Measurements from ENCODE around the gene TMPRSS3. TPM values are rescaled to one million over a fixed set of nuclear protein-coding genes. Genes with fewer than 3 reads are reported as not detected.

The TMPRSS3 gene
- total RNA-seq, 1 experiment from 2014 or later, result 4.3 TPM

- Histone ChIP-seq H3K27me3 (ENCODE audit: insufficient read depth, low read depth) (no peaks in the 10 kb centered on the region), H3K4me3 (no peak overlapping the region), H3K27ac (no peak overlapping the region), H3F3A (ENCODE audit: insufficient read depth, low read depth) (no peaks in the 10 kb centered on the region), H2AFZ (no peak overlapping the region), H3K4me2 (no peak overlapping the region), H3K9me3 (ENCODE audit: insufficient read depth, low read depth) (no peaks in the 10 kb centered on the region), H3K9me2 (ENCODE audit: insufficient read depth) (no peaks in the 10 kb centered on the region), H3K79me2 (ENCODE audit: low read depth) (no peaks in the 10 kb centered on the region), H4K20me1 (ENCODE audit: insufficient read depth) (no peaks in the 10 kb centered on the region), H3K36me3 (ENCODE audit: low read depth) (no peaks in the 10 kb centered on the region), H3K4me1 (replicated peaks; ENCODE audit: insufficient read depth) (no peaks in the 10 kb centered on the region)
- ChIA-PET POLR2A (ENCODE audit: unreplicated experiment) (no interaction called here), CTCF (no interaction called here)
- intact Hi-C loops (cut with micrococcal nuclease; ENCODE audit: unreplicated experiment), result no loop called here
- no peak for TF ChIP-seq CTCF (conservative IDR thresholded peaks at IDR 0.05)
- TF ChIP-seq EZH2 (IDR thresholded peaks at IDR 0.05; ENCODE audit: low read depth), result no peak
- BruUV-seq (replicated peaks), result no TSS peak
- no peak for DNase-seq
These were observed 20.3 kb downstream of the TMPRSS3 start for GRCh38 chr21:42375506-42375905.

- no peak for DNase-seq
- no peaks in the 10 kb centered on the region for H3K36me3 ChIP-seq (ENCODE audit: low read depth)
- no TSS peak for BruUV-seq (replicated peaks)
- no peaks in the 10 kb centered on the region for H3F3A ChIP-seq (ENCODE audit: insufficient read depth, low read depth)
- no peak overlapping the region for H2AFZ ChIP-seq
- no peak overlapping the region for H3K4me2 ChIP-seq
- no peak overlapping the region for H3K27ac ChIP-seq
- no peaks in the 10 kb centered on the region for H3K27me3 ChIP-seq (ENCODE audit: insufficient read depth, low read depth)
- no peaks in the 10 kb centered on the region for H3K79me2 ChIP-seq (ENCODE audit: low read depth)
- no peaks in the 10 kb centered on the region for H3K4me1 ChIP-seq (replicated peaks; ENCODE audit: insufficient read depth)
- TF ChIP-seq EZH2 (IDR thresholded peaks at IDR 0.05; ENCODE audit: low read depth) (no peak), CTCF (conservative IDR thresholded peaks at IDR 0.05) (no peak)
- CTCF ChIA-PET, result no interaction called here
- H3K4me3 ChIP-seq, result no peak overlapping the region
- POLR2A ChIA-PET (ENCODE audit: unreplicated experiment), result no interaction called here
- H3K9me2 ChIP-seq (ENCODE audit: insufficient read depth), result no peaks in the 10 kb centered on the region
- intact Hi-C loops (cut with micrococcal nuclease; ENCODE audit: unreplicated experiment), result no loop called here
- H3K9me3 ChIP-seq (ENCODE audit: insufficient read depth, low read depth), result no peaks in the 10 kb centered on the region
- H4K20me1 ChIP-seq (ENCODE audit: insufficient read depth), result no peaks in the 10 kb centered on the region
These were observed 20.9 kb downstream of the TMPRSS3 start for GRCh38 chr21:42374864-42375499.

- Histone ChIP-seq H3K9me3 (ENCODE audit: insufficient read depth, low read depth) (no peaks in the 10 kb centered on the region), H3K4me1 (replicated peaks; ENCODE audit: insufficient read depth) (no peaks in the 10 kb centered on the region), H3K27ac (no peak overlapping the region), H3K27me3 (ENCODE audit: insufficient read depth, low read depth) (no peaks in the 10 kb centered on the region), H3K9me2 (ENCODE audit: insufficient read depth) (no peaks in the 10 kb centered on the region), H3K36me3 (ENCODE audit: low read depth) (no peaks in the 10 kb centered on the region), H4K20me1 (ENCODE audit: insufficient read depth) (no peaks in the 10 kb centered on the region), H3K4me3 (no peak overlapping the region), H2AFZ (no peak overlapping the region), H3F3A (ENCODE audit: insufficient read depth, low read depth) (no peaks in the 10 kb centered on the region), H3K4me2 (no peak overlapping the region), H3K79me2 (ENCODE audit: low read depth) (no peaks in the 10 kb centered on the region)
- intact Hi-C loops (cut with micrococcal nuclease; ENCODE audit: unreplicated experiment), result no loop called here
- BruUV-seq (replicated peaks), result no TSS peak
- CTCF ChIA-PET, result no interaction called here
- no peak for DNase-seq
- TF ChIP-seq EZH2 (IDR thresholded peaks at IDR 0.05; ENCODE audit: low read depth), result no peak
- no peak for TF ChIP-seq CTCF (conservative IDR thresholded peaks at IDR 0.05)
- POLR2A ChIA-PET (ENCODE audit: unreplicated experiment), result no interaction called here
These were observed 21.4 kb downstream of the TMPRSS3 start for GRCh38 chr21:42374457-42374856.

Data from PC-9 (cell line).